ENCODE data around the gene GOLGB1. TPM values are rescaled to one million over a fixed set of nuclear protein-coding genes. Genes with fewer than 3 reads are reported as not detected.
A peak's percentile ranks its signal among the peaks of the same experiment; 100 is the strongest.

The GOLGB1 gene
- total and polyA plus RNA-seq, 10 of the 15 experiments (the other 5 are each of a cell fraction or from before 2014, with no cell fraction given) = 7.4 to 34.5 (median 21.8) TPM

GRCh38 chr3:121749276-121750086 is at the start of gene GOLGB1 (continued):
- TF ChIP-seq ZBTB4 (CRISPR knock-in tag; IDR thresholded peaks at IDR 0.05) = no peak
- no peak for TF ChIP-seq NFIC (IDR thresholded peaks at IDR 0.05; ENCODE audit: low read depth, low read length)
- peak; percentile 53; the same call in 1 of the 2 replicates for TF ChIP-seq GATAD2B (conservative IDR thresholded peaks at IDR 0.05; ENCODE audit: low read depth)
- no peak for TF ChIP-seq JUNB (IDR thresholded peaks at IDR 0.05)
- peak; percentile 55 to 61; a peak in 3 of 4 replicates for TF ChIP-seq IKZF2 (IDR thresholded peaks at IDR 0.05)
- no peak for TF ChIP-seq PRDM15 (CRISPR knock-in tag; IDR thresholded peaks at IDR 0.05)
- no peak for TF ChIP-seq HSF1 (IDR thresholded peaks at IDR 0.05; ENCODE audit: low read depth, low read length)
- no peak for TF ChIP-seq ZNF622 (IDR thresholded peaks at IDR 0.05)
- TF ChIP-seq ASH2L (IDR thresholded peaks at IDR 0.05; ENCODE audit: borderline replicate concordance, low read depth) = peak; percentile 86; the same call in 1 of the 2 replicates
- TF ChIP-seq POLR2AphosphoS2 (IDR thresholded peaks at IDR 0.05; ENCODE audit: low read depth, low read length) = peak; percentile 94
- peak; percentile 96 for TF ChIP-seq PKNOX1 (IDR thresholded peaks at IDR 0.05)
- TF ChIP-seq MYB (IDR thresholded peaks at IDR 0.05; ENCODE audit: borderline replicate concordance, low read depth, low read length) = no peak
- TF ChIP-seq POU2F2 (IDR thresholded peaks at IDR 0.05; ENCODE audit: borderline replicate concordance, low read depth, low read length) = peak; percentile 81; the same call in 2 of the 3 replicates
- peak; percentile 78 for TF ChIP-seq LARP7 (IDR thresholded peaks at IDR 0.05)
- TF ChIP-seq BCL3 (IDR thresholded peaks at IDR 0.05; ENCODE audit: borderline replicate concordance, insufficient read depth, low read depth, low read length, poor library complexity, severe bottlenecking) = no peak
- TF ChIP-seq POLR2A (IDR thresholded peaks at IDR 0.05; ENCODE audit: low read depth, low read length) = peak; percentile 100
- peak; percentile 54 for TF ChIP-seq NBN (IDR thresholded peaks at IDR 0.05)

Measured in GM12878 (cell line).